Measurements from ENCODE around the gene LNX1.

Gene LNX1

GRCh38 chr4:53515076-53515475, 76.2 kb downstream of the LNX1 start:
- no peaks in the 10 kb centered on the region for H3K27me3 ChIP-seq
- H3K36me3 ChIP-seq = no peaks in the 10 kb centered on the region
- no peaks in the 10 kb centered on the region for H3K9me3 ChIP-seq
- DNase-seq = no peak
- H3K27ac ChIP-seq = no peak overlapping the region
- intact Hi-C loops (cut with DNase I; ENCODE audit: low total_unique reads) = no loop called here
- TF ChIP-seq, protein P1, sequence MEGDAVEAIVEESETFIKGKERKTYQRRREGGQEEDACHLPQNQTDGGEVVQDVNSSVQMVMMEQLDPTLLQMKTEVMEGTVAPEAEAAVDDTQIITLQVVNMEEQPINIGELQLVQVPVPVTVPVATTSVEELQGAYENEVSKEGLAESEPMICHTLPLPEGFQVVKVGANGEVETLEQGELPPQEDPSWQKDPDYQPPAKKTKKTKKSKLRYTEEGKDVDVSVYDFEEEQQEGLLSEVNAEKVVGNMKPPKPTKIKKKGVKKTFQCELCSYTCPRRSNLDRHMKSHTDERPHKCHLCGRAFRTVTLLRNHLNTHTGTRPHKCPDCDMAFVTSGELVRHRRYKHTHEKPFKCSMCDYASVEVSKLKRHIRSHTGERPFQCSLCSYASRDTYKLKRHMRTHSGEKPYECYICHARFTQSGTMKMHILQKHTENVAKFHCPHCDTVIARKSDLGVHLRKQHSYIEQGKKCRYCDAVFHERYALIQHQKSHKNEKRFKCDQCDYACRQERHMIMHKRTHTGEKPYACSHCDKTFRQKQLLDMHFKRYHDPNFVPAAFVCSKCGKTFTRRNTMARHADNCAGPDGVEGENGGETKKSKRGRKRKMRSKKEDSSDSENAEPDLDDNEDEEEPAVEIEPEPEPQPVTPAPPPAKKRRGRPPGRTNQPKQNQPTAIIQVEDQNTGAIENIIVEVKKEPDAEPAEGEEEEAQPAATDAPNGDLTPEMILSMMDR (IDR thresholded peaks at IDR 0.05) = no peak
- no peak overlapping the region for H3K4me3 ChIP-seq
- peaks cover 0 to 11% (median 3%) of the 10 kb centered on the region in 4 donors for H3K4me1 ChIP-seq

- Histone ChIP-seq H3K36me3 (no peaks in the 10 kb centered on the region), H3K4me3 (no peak overlapping the region), H3K27ac (no peak overlapping the region), H3K9me3 (no peaks in the 10 kb centered on the region), H3K4me1 (peaks cover 0 to 11% (median 4%) of the 10 kb centered on the region in 4 donors), H3K27me3 (no peaks in the 10 kb centered on the region)
- intact Hi-C loops (cut with DNase I; ENCODE audit: low total_unique reads) = no loop called here
- TF ChIP-seq, protein P1 (IDR thresholded peaks at IDR 0.05) = no peak
- DNase-seq = no peak
Observed at GRCh38 chr4:53514509-53514908, 76.8 kb downstream of the LNX1 start.

GRCh38 chr4:53512608-53513007, 78.7 kb downstream of the LNX1 start:
- Histone ChIP-seq H3K27ac (no peak overlapping the region), H3K9me3 (no peaks in the 10 kb centered on the region), H3K36me3 (no peaks in the 10 kb centered on the region), H3K4me3 (no peak overlapping the region), H3K4me1 (peaks cover 4 to 19% (median 8%) of the 10 kb centered on the region in 4 donors), H3K27me3 (no peaks in the 10 kb centered on the region)
- intact Hi-C loops (cut with DNase I; ENCODE audit: low total_unique reads) = no loop called here
- TF ChIP-seq, protein P1 (IDR thresholded peaks at IDR 0.05) = no peak
- no peak for DNase-seq

DNA sequence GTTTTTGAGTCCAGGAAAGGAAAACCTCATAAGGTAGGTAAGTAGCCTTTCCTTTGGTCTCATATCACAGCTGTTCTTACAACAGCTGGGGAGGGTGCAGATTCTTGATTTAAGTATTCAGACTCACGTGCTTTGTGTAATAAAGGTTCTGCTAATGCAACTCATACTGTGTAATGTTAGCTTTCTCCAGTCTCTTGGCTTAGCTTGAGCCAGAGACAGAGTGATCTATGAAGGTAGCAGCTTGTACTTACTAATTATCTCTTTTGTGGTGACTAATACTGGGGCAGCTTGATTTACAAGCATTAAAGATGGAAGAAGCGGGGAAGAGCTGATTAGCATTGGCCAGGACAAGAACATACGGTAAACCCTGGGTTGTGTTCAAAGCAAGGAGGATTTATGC, 80.3 kb downstream of the LNX1 start:
- DNase-seq = no peak
- Histone ChIP-seq H3K4me3 (no peak overlapping the region), H3K4me1 (peaks cover 4 to 19% (median 10%) of the 10 kb centered on the region in 4 donors), H3K36me3 (no peaks in the 10 kb centered on the region), H3K27ac (no peak overlapping the region), H3K27me3 (no peaks in the 10 kb centered on the region), H3K9me3 (no peaks in the 10 kb centered on the region)
- TF ChIP-seq, protein P1 (IDR thresholded peaks at IDR 0.05) = no peak
- intact Hi-C loops (cut with DNase I; ENCODE audit: low total_unique reads) = no loop called here

- Histone ChIP-seq H3K4me1 (peaks cover 4 to 19% (median 10%) of the 10 kb centered on the region in 4 donors), H3K27me3 (no peaks in the 10 kb centered on the region), H3K36me3 (no peaks in the 10 kb centered on the region), H3K27ac (no peak overlapping the region), H3K9me3 (no peaks in the 10 kb centered on the region), H3K4me3 (no peak overlapping the region)
- no peak for DNase-seq
- intact Hi-C loops (cut with DNase I; ENCODE audit: low total_unique reads) = no loop called here
- TF ChIP-seq, protein P1 (IDR thresholded peaks at IDR 0.05) = no peak
Observed at GRCh38 chr4:53510321-53510720, 81.0 kb downstream of the LNX1 start.

- no peaks in the 10 kb centered on the region for H3K27me3 ChIP-seq
- DNase-seq = no peak
- no peaks in the 10 kb centered on the region for H3K9me3 ChIP-seq
- peak overlapping the region in 1 of 2 donors; percentile 34 for H3K4me3 ChIP-seq
- H3K36me3 ChIP-seq = no peaks in the 10 kb centered on the region
- H3K4me1 ChIP-seq = peaks cover 4 to 19% (median 10%) of the 10 kb centered on the region in 4 donors
- peak overlapping the region; percentile 56 to 64 for H3K27ac ChIP-seq
- intact Hi-C loops (cut with DNase I; ENCODE audit: low total_unique reads) = no loop called here
- TF ChIP-seq, protein P1 (IDR thresholded peaks at IDR 0.05) = no peak
Observed at GRCh38 chr4:53508446-53508845, 82.8 kb downstream of the LNX1 start.

Data from tibial artery (tissue), 4 donors.